HEK293 (cell line): ENCODE results near the gene MICAL3.

Experiments used
- CTCF ChIA-PET: fragments of 350-600 bp; formaldehyde crosslinking; extraction: SDS; loops from one replicate; lab custom pipeline; 2021; ENCODE audit warnings: antibody characterized with exemption; lab: Yijun Ruan, JAX
- POLR2A ChIA-PET: fragments of 300-600 bp; formaldehyde crosslinking; extraction: SDS; loops from one replicate; lab custom pipeline; 2020; ENCODE audit warnings: antibody characterized with exemption, inconsistent platforms; lab: Yijun Ruan, JAX
- H3K27ac ChIP-seq: fragments of 200-500 bp; sonication (Bioruptor generic); 2 replicates; pipeline ENCODE4 v1.5.1; 2014; ENCODE audit warnings: low read depth, low read length, control low read depth, inconsistent platforms; ENCODE audit errors: extremely low read depth
- H3K36me3 ChIP-seq, 2 experiments: fragments of 200-500 bp in 1 of 2; sonication (Bioruptor generic) in 1 of 2; 1 replicate in 1 of 2; 2 replicates in 1 of 2; pipeline ENCODE4 v1.5.1; 2014 to 2017; ENCODE audit warnings: inconsistent platforms in 2 of 2, low read length in 2 of 2; ENCODE audit not compliant: control insufficient read depth in 2 of 2, insufficient read depth in 1 of 2
- H3K4me1 ChIP-seq: fragments of 200-500 bp; sonication (Bioruptor generic); 2 replicates; pipeline ENCODE4 v1.5.1; 2014; ENCODE audit warnings: mild to moderate bottlenecking, low read length, inconsistent platforms; ENCODE audit not compliant: control insufficient read depth, insufficient read depth
- H3K4me3 ChIP-seq: 2 replicates; pipeline ENCODE4 v1.5.1; 2011; ENCODE audit warnings: low read depth, mild to moderate bottlenecking, control low read depth, low read length, moderate library complexity
- H3K9me3 ChIP-seq: fragments of 200-500 bp; sonication (Bioruptor generic); 2 replicates; pipeline ENCODE4 v1.5.1; 2014; ENCODE audit warnings: low read depth, low read length, inconsistent platforms; ENCODE audit not compliant: control insufficient read depth, insufficient read depth
- CTCF ChIP-seq: fragments of 450-650 bp; formaldehyde crosslinking; IDR thresholded peaks from 2 replicates; pipeline ENCODE4 v1.5.1; 2016; ENCODE audit warnings: missing biosample characterization, missing genetic modification characterization
- KLF7 ChIP-seq: fragments of 450-650 bp; formaldehyde crosslinking; IDR thresholded peaks from 2 replicates; pipeline ENCODE4 v1.5.1; 2016; ENCODE audit warnings: missing biosample characterization, missing genetic modification characterization, borderline replicate concordance
- PRDM4 ChIP-seq: fragments of 450-650 bp; formaldehyde crosslinking; IDR thresholded peaks from 2 replicates; pipeline ENCODE4 v1.5.1; 2017; ENCODE audit warnings: missing biosample characterization, missing genetic modification characterization
- SALL2 ChIP-seq: fragments of 450-650 bp; formaldehyde crosslinking; IDR thresholded peaks from 2 replicates; pipeline ENCODE4 v1.5.0; 2017; ENCODE audit warnings: missing biosample characterization, mild to moderate bottlenecking, missing genetic modification characterization, borderline replicate concordance
- ZBTB20 ChIP-seq: fragments of 450-650 bp; formaldehyde crosslinking; IDR thresholded peaks from 2 replicates; pipeline ENCODE4 v1.5.1; 2016; ENCODE audit warnings: missing biosample characterization, missing genetic modification characterization
- ZBTB7A ChIP-seq: fragments of 450-650 bp; formaldehyde crosslinking; IDR thresholded peaks from 2 replicates; pipeline ENCODE4 v1.5.1; 2016; ENCODE audit warnings: low read depth, missing biosample characterization, missing genetic modification characterization
- ZEB2 ChIP-seq: fragments of 450-650 bp; formaldehyde crosslinking; IDR thresholded peaks from 2 replicates; pipeline ENCODE4 v1.5.1; 2016; ENCODE audit warnings: missing biosample characterization, missing genetic modification characterization
- ZNF157 ChIP-seq: fragments of 450-650 bp; formaldehyde crosslinking; IDR thresholded peaks from 2 replicates; pipeline ENCODE4 v1.5.1; 2016; ENCODE audit warnings: missing biosample characterization, missing genetic modification characterization
- ZNF169 ChIP-seq: fragments of 450-650 bp; formaldehyde crosslinking; IDR thresholded peaks from 2 replicates; pipeline ENCODE4 v1.5.1; 2016; ENCODE audit warnings: missing biosample characterization, missing genetic modification characterization
- ZNF221 ChIP-seq: fragments of 450-650 bp; formaldehyde crosslinking; IDR thresholded peaks from 2 replicates; pipeline ENCODE4 v1.5.1; 2017; ENCODE audit warnings: missing biosample characterization, missing genetic modification characterization, borderline replicate concordance
- ZNF292 ChIP-seq: fragments of 450-650 bp; formaldehyde crosslinking; IDR thresholded peaks from 2 replicates; pipeline ENCODE4 v1.5.1; 2016; ENCODE audit warnings: low read depth, missing biosample characterization, missing genetic modification characterization, borderline replicate concordance
- ZNF354C ChIP-seq: fragments of 450-650 bp; formaldehyde crosslinking; IDR thresholded peaks from 2 replicates; pipeline ENCODE4 v1.5.1; 2016; ENCODE audit warnings: missing biosample characterization, missing genetic modification characterization, low read depth, borderline replicate concordance
- ZNF416 ChIP-seq: fragments of 450-650 bp; formaldehyde crosslinking; IDR thresholded peaks from 2 replicates; pipeline ENCODE4 v1.5.1; 2016; ENCODE audit warnings: missing biosample characterization, missing genetic modification characterization
- ZNF488 ChIP-seq: fragments of 450-650 bp; formaldehyde crosslinking; IDR thresholded peaks from 2 replicates; pipeline ENCODE4 v1.5.1; 2016; ENCODE audit warnings: missing biosample characterization, missing genetic modification characterization
- ZNF560 ChIP-seq: fragments of 450-650 bp; formaldehyde crosslinking; IDR thresholded peaks from 2 replicates; pipeline ENCODE4 v1.5.1; 2017; ENCODE audit warnings: missing biosample characterization, missing genetic modification characterization, borderline replicate concordance
- ZNF585B ChIP-seq: fragments of 450-650 bp; formaldehyde crosslinking; IDR thresholded peaks from 2 replicates; pipeline ENCODE4 v1.5.1; 2016; ENCODE audit warnings: missing biosample characterization, missing genetic modification characterization
- ZNF610 ChIP-seq: fragments of 450-650 bp; formaldehyde crosslinking; IDR thresholded peaks from 2 replicates; pipeline ENCODE4 v1.5.1; 2016; ENCODE audit warnings: missing biosample characterization, missing genetic modification characterization, borderline replicate concordance
- ZNF621 ChIP-seq: fragments of 450-650 bp; formaldehyde crosslinking; IDR thresholded peaks from 2 replicates; pipeline ENCODE4 v1.5.1; 2017; ENCODE audit warnings: missing biosample characterization, missing genetic modification characterization
- ZNF626 ChIP-seq: fragments of 450-650 bp; sonication (Bioruptor Pico); formaldehyde crosslinking; IDR thresholded peaks from 2 replicates; pipeline ENCODE4 v1.5.1; 2018; ENCODE audit warnings: missing biosample characterization, missing genetic modification characterization, inconsistent platforms
- ZNF645 ChIP-seq: fragments of 450-650 bp; formaldehyde crosslinking; IDR thresholded peaks from 2 replicates; pipeline ENCODE4; 2016; ENCODE audit warnings: missing biosample characterization, missing genetic modification characterization
- ZNF658 ChIP-seq: fragments of 450-650 bp; formaldehyde crosslinking; IDR thresholded peaks from 2 replicates; pipeline ENCODE4; 2016; ENCODE audit warnings: missing biosample characterization, missing genetic modification characterization
- ZNF677 ChIP-seq: fragments of 450-650 bp; IDR thresholded peaks from 2 replicates; pipeline ENCODE4 v1.5.0; 2018; ENCODE audit warnings: missing biosample characterization, mild to moderate bottlenecking, missing genetic modification characterization, moderate library complexity
- ZSCAN5A ChIP-seq: fragments of 450-650 bp; formaldehyde crosslinking; IDR thresholded peaks from 2 replicates; pipeline ENCODE4 v1.5.1; 2016; ENCODE audit warnings: missing biosample characterization, missing genetic modification characterization

Gene MICAL3

GRCh38 chr22:17860220-17860965, 164.0 kb downstream of the MICAL3 start:
- TF ChIP-seq ZNF560 (tag by site-specific recombination) (no peak), ZNF292 (no peak), ZBTB7A (tag by site-specific recombination) (no peak), ZNF354C (tag by site-specific recombination) (no peak), ZNF585B (tag by site-specific recombination) (no peak), ZNF677 (no peak), CTCF (tag by site-specific recombination) (no peak), ZNF621 (no peak), SALL2 (no peak), ZNF610 (tag by site-specific recombination) (no peak), ZEB2 (tag by site-specific recombination) (no peak), ZSCAN5A (tag by site-specific recombination) (no peak), KLF7 (no peak), ZNF626 (tag by site-specific recombination) (no peak), ZNF157 (no peak), ZBTB20 (tag by site-specific recombination) (no peak)
- H3K36me3 ChIP-seq: peaks cover 5 to 47% of the 10 kb centered on the region in 2 experiments; a peak in 2 of 3 replicates
- no peak overlapping the region for H3K27ac ChIP-seq
- H3K4me3 ChIP-seq: no peak overlapping the region
- no peaks in the 10 kb centered on the region for H3K9me3 ChIP-seq
- no peaks in the 10 kb centered on the region for H3K4me1 ChIP-seq
- ChIA-PET POLR2A (interaction anchor here (0.6 kb wide), 1 partner anchor 689 kb away, joined by 3 read pairs; no protein-coding TSS in a partner anchor), CTCF (interaction anchor here (2.6 kb wide), 1 partner anchor 215 kb away, joined by 13 read pairs; no protein-coding TSS in a partner anchor)

GRCh38 chr22:17858033-17858432, 166.3 kb downstream of the MICAL3 start:
- TF ChIP-seq ZNF169 (tag by site-specific recombination) (no peak), ZNF221 (tag by site-specific recombination) (no peak), ZNF416 (tag by site-specific recombination) (no peak), ZNF645 (no peak), ZNF488 (tag by site-specific recombination) (no peak), PRDM4 (tag by site-specific recombination) (no peak), ZNF658 (tag by site-specific recombination) (no peak)
- ChIA-PET POLR2A (no interaction called here), CTCF (interaction anchor here (0.6 kb wide), 1 partner anchor 161 kb away, joined by 3 read pairs; no protein-coding TSS in a partner anchor)
- H3K4me3 ChIP-seq: no peak overlapping the region
- H3K9me3 ChIP-seq: no peaks in the 10 kb centered on the region
- no peak overlapping the region for H3K27ac ChIP-seq
- H3K4me1 ChIP-seq: no peaks in the 10 kb centered on the region
- H3K36me3 ChIP-seq: peaks cover 0 to 34% of the 10 kb centered on the region in 2 experiments; a peak in 1 of 3 replicates
